Peyer's patch (tissue), 4 donors: ENCODE measurements around the gene CCDC69.

Source experiments
- POLR2A ChIP-seq, 2 donors: fragments of 450-650 bp; IDR thresholded peaks; one replicate each; pipeline ENCODE4 v1.5.1; 2017; ENCODE audit warnings: antibody characterized with exemption in 2 of 2, mild to moderate bottlenecking in 2 of 2, moderate library complexity in 2 of 2
- TF ChIP-seq, protein P1 (sequence below), 6 experiments: fragments of 450-650 bp in 4 of 6; fragments of 200-600 bp in 2 of 6; sonication (generic) in 1 of 6; IDR thresholded peaks; one replicate each; pipeline ENCODE4 v1.5.1; 2017 to 2019; ENCODE audit warnings: antibody characterized with exemption in 6 of 6, mild to moderate bottlenecking in 3 of 6, moderate library complexity in 1 of 6

GRCh38 chr5:151192626-151193025 lies 31.3 kb downstream of the CCDC69 start:
- TF ChIP-seq, protein P1, sequence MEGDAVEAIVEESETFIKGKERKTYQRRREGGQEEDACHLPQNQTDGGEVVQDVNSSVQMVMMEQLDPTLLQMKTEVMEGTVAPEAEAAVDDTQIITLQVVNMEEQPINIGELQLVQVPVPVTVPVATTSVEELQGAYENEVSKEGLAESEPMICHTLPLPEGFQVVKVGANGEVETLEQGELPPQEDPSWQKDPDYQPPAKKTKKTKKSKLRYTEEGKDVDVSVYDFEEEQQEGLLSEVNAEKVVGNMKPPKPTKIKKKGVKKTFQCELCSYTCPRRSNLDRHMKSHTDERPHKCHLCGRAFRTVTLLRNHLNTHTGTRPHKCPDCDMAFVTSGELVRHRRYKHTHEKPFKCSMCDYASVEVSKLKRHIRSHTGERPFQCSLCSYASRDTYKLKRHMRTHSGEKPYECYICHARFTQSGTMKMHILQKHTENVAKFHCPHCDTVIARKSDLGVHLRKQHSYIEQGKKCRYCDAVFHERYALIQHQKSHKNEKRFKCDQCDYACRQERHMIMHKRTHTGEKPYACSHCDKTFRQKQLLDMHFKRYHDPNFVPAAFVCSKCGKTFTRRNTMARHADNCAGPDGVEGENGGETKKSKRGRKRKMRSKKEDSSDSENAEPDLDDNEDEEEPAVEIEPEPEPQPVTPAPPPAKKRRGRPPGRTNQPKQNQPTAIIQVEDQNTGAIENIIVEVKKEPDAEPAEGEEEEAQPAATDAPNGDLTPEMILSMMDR (IDR thresholded peaks at IDR 0.05), result no peak
- TF ChIP-seq POLR2A (IDR thresholded peaks at IDR 0.05), result no peak
